Lower leg skin (tissue), 4 donors: Measurements from ENCODE around the gene APP. TPM values are rescaled to one million over a fixed set of nuclear protein-coding genes. Genes with fewer than 3 reads are reported as not detected.

Experiments used
- DNase-seq, 2 donors: peaks; one replicate each; pipeline ENCODE4 v3.0.0-alpha.2; 2019; ENCODE audit warnings: low spot score in 2 of 2
- H3K4me3 ChIP-seq: fragments of 200-600 bp; sonication (generic); 2 replicates; pipeline ENCODE4 v1.5.1; 2017; ENCODE audit warnings: mild to moderate bottlenecking, low read depth; ENCODE audit not compliant: poor library complexity, severe bottlenecking
- POLR2A ChIP-seq, 2 donors: fragments of 450-650 bp; IDR thresholded peaks; one replicate each; pipeline ENCODE4 v1.6.1; 2016 to 2017; ENCODE audit warnings: antibody characterized with exemption in 2 of 2, mild to moderate bottlenecking in 1 of 2, moderate library complexity in 1 of 2
- WGBS, 2 donors: methylation state at CpG; one replicate each; pipeline ENCODE4 v1.1.5; 2018; 5-methylcytosine and 5-hydroxymethylcytosine counted together
- intact Hi-C: fragments of 100-400 bp; cut with DNase I; formaldehyde crosslinking; loops from one replicate; pipeline ENCODE4 v1.15.0; 2023; ENCODE audit warnings: low total_unique reads
- total RNA-seq, 4 donors: library from RNA; depleted of rRNA; stranded (reverse); fragments of >200 nt; gene quantifications; one replicate each; pipeline ENCODE4 v1.1.0, GENCODE V29; 2016
- TF ChIP-seq, protein P1 (sequence below), 3 donors: fragments of 450-650 bp; IDR thresholded peaks; one replicate each; pipeline ENCODE4 v1.5.1; 2016; ENCODE audit warnings: antibody characterized with exemption in 3 of 3, mild to moderate bottlenecking in 3 of 3, moderate library complexity in 2 of 3

The APP gene
- total RNA-seq, 4 donors from 2014 or later = 240 to 403 (median 331) TPM

- intact Hi-C loops = no loop called here
- H3K4me3 ChIP-seq = no peak overlapping the region
- no peak for DNase-seq
- TF ChIP-seq, protein P1, sequence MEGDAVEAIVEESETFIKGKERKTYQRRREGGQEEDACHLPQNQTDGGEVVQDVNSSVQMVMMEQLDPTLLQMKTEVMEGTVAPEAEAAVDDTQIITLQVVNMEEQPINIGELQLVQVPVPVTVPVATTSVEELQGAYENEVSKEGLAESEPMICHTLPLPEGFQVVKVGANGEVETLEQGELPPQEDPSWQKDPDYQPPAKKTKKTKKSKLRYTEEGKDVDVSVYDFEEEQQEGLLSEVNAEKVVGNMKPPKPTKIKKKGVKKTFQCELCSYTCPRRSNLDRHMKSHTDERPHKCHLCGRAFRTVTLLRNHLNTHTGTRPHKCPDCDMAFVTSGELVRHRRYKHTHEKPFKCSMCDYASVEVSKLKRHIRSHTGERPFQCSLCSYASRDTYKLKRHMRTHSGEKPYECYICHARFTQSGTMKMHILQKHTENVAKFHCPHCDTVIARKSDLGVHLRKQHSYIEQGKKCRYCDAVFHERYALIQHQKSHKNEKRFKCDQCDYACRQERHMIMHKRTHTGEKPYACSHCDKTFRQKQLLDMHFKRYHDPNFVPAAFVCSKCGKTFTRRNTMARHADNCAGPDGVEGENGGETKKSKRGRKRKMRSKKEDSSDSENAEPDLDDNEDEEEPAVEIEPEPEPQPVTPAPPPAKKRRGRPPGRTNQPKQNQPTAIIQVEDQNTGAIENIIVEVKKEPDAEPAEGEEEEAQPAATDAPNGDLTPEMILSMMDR (IDR thresholded peaks at IDR 0.05) = no peak
- no peak for TF ChIP-seq POLR2A (IDR thresholded peaks at IDR 0.05)
- WGBS, 2 donors = 52 to 70% methylated on average over 2 of the region's 2 CpGs
Observed at GRCh38 chr21:26164311-26164710, 6.3 kb downstream of the APP start.

GRCh38 chr21:26162081-26162480 is 8.5 kb downstream of the APP start:
- intact Hi-C loops = no loop called here
- WGBS, 2 donors = 92 to 93% methylated on average over 4 of the region's 4 CpGs

GRCh38 chr21:26159869-26160268 is 10.7 kb downstream of the APP start:
- TF ChIP-seq, protein P1 (IDR thresholded peaks at IDR 0.05) = no peak
- no peak for TF ChIP-seq POLR2A (IDR thresholded peaks at IDR 0.05)
- WGBS, 2 donors = 69 to 73% methylated on average over 1 of the region's 1 CpG
- no peak overlapping the region for H3K4me3 ChIP-seq
- intact Hi-C loops = no loop called here
- no peak for DNase-seq

More at GRCh38 chr21:26162081-26162480, 8.5 kb downstream of the APP start:
- no peak for DNase-seq
- H3K4me3 ChIP-seq = no peak overlapping the region
- TF ChIP-seq, protein P1 (IDR thresholded peaks at IDR 0.05) = no peak
- no peak for TF ChIP-seq POLR2A (IDR thresholded peaks at IDR 0.05)

GRCh38 chr21:26157801-26158200 is 12.8 kb downstream of the APP start:
- no peak for DNase-seq
- TF ChIP-seq, protein P1 (IDR thresholded peaks at IDR 0.05) = no peak
- no peak for TF ChIP-seq POLR2A (IDR thresholded peaks at IDR 0.05)
- intact Hi-C loops = no loop called here
- WGBS, 2 donors = 61 to 67% methylated on average over 2 of the region's 2 CpGs
- H3K4me3 ChIP-seq = no peak overlapping the region

DNA sequence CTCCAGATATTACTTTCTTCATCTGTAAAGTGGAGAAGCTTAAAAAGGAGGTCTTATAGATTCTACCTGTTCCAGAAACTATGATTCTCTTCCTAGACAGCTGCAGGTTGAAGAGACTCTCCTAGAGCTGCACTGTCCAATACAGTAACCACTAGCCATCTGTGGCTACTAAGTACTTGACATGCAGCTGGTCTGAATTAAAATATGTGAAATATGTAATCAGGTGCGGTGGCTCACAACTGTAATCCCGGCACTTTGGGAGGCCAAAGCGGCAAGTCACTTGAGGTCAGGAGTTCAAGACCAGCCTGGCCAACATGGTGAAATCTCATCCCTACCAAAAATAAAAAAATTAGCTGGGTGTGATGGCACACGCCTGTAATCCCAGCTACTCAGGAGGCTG is 15.8 kb downstream of the APP start:
- whole genome bisulfite sequencing, 2 donors = 91 to 95% methylated on average over 4 of the region's 4 CpGs
- H3K4me3 ChIP-seq = no peak overlapping the region
- DNase-seq = no peak
- TF ChIP-seq POLR2A (IDR thresholded peaks at IDR 0.05) = no peak
- TF ChIP-seq, protein P1 (IDR thresholded peaks at IDR 0.05) = no peak
- intact Hi-C loops = no loop called here

DNA sequence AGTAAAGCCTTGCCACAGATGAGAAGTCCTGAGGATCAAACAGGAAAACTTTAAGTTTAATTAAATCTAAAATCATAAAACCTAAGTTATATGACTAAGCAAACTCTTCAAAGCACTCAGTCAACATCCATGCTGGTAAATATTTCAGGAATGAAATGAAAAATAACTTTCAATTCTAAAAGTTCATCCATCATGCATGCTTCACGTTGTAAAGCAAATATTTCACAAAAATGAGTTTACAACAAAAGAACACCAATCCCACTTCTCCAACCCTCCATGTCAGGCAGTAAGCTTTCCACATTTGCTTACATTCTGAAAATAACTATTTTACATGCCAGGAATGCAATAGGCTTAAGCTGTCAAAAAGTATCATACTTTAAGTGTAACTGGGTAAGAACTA is 16.8 kb downstream of the APP start:
- 79 to 82% methylated on average over 1 of the region's 1 CpG for WGBS, 2 donors
- DNase-seq = no peak
- TF ChIP-seq POLR2A (IDR thresholded peaks at IDR 0.05) = no peak
- TF ChIP-seq, protein P1 (IDR thresholded peaks at IDR 0.05) = no peak
- no peak overlapping the region for H3K4me3 ChIP-seq
- intact Hi-C loops = no loop called here
